GM12864 (cell line): Measurements from ENCODE around the gene RCOR1.

Experiments
- DNase-seq: peaks from one replicate; pipeline ENCODE4 v3.0.0-alpha.2; 2011; ENCODE audit warnings: low read depth
- H3K4me3 ChIP-seq: 2 replicates; pipeline ENCODE4 v1.5.1; 2011; ENCODE audit warnings: mild to moderate bottlenecking, low read depth, low read length, control low read depth
- TF ChIP-seq, protein P1 (sequence below): IDR thresholded peaks from 2 replicates; pipeline ENCODE4 v1.5.1; 2011; ENCODE audit warnings: low read depth, mild to moderate bottlenecking, moderate library complexity, low read length, control low read depth, inconsistent platforms; ENCODE audit errors: missing control alignments

Gene RCOR1

DNA sequence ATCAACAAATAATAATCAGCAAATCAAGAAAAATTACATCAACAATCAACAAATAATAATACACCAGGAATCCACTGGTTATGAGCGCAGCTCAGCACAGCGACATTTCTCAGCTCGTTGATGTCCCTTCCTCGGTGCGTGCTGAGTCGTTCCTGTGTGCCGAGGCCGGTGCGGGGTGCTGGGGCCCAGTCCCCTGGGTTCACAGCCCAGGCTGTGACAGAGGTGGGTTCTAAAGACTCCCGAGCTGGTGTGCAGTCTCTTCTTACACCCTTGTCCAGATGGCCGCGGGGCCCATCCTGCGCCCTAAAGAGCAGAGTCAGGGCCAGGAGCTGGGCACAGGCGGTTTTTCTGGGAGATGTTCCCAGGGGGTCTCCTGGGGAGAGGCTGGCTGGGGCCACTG is 157.9 kb downstream of the RCOR1 start:
- TF ChIP-seq, protein P1, sequence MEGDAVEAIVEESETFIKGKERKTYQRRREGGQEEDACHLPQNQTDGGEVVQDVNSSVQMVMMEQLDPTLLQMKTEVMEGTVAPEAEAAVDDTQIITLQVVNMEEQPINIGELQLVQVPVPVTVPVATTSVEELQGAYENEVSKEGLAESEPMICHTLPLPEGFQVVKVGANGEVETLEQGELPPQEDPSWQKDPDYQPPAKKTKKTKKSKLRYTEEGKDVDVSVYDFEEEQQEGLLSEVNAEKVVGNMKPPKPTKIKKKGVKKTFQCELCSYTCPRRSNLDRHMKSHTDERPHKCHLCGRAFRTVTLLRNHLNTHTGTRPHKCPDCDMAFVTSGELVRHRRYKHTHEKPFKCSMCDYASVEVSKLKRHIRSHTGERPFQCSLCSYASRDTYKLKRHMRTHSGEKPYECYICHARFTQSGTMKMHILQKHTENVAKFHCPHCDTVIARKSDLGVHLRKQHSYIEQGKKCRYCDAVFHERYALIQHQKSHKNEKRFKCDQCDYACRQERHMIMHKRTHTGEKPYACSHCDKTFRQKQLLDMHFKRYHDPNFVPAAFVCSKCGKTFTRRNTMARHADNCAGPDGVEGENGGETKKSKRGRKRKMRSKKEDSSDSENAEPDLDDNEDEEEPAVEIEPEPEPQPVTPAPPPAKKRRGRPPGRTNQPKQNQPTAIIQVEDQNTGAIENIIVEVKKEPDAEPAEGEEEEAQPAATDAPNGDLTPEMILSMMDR: no peak

DNA sequence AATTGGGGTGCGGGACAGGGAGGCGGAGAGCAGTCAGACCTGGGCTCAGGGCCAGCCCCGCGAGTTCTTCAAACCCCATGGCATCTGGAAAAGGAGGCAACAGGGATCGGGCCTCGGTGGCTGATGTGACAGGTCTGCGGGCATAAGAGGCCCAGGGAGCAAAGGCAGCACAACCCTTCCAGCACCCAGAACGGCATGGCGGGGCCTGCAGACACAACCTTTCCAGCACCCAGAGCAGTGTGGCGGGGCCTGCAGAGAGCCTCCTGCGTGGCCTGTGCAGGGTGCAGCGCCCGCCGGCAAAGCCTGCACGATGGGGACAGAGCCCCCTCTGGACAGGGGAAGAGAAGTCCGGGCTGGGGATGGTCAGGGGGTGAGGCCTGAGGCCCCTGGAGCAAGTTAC is 158.6 kb downstream of the RCOR1 start:
- TF ChIP-seq, protein P1: no peak
- no peak for DNase-seq
- H3K4me3 ChIP-seq: no peak overlapping the region

More for the DNA sequence above, 157.9 kb downstream of the RCOR1 start:
- no peak overlapping the region for H3K4me3 ChIP-seq
- no peak for DNase-seq

DNA sequence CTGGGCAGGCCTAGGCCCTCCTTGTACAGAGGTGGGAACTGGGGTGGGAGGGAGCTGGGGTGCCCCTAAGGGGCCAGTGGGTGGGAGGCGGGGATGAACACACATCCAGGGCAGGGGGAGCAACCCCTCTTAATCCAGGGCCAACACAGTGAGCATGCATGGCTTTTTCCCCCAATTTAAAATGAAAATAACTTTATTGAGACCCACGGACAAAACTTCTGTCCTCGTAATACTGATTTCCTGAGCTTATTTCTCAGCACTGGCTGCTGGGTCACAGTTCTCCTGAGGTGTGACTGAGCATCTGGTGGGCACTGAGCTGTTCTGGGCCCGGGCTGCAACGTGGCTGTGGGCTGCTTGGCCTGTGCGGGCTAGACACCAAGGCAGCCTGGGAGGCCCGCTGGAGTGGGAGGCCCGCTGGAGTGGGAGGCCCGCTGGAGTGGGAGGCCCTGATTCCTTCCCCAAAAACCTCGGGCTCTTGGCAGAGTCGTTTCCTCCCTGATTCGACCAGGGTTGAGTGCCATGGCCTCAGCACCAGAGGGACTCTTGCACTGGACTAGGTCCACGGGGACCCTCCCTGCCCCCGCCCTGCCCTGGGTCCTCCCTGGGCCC is 159.9 kb downstream of the RCOR1 start:
- DNase-seq: no peak
- TF ChIP-seq, protein P1: no peak
- no peak overlapping the region for H3K4me3 ChIP-seq

DNA sequence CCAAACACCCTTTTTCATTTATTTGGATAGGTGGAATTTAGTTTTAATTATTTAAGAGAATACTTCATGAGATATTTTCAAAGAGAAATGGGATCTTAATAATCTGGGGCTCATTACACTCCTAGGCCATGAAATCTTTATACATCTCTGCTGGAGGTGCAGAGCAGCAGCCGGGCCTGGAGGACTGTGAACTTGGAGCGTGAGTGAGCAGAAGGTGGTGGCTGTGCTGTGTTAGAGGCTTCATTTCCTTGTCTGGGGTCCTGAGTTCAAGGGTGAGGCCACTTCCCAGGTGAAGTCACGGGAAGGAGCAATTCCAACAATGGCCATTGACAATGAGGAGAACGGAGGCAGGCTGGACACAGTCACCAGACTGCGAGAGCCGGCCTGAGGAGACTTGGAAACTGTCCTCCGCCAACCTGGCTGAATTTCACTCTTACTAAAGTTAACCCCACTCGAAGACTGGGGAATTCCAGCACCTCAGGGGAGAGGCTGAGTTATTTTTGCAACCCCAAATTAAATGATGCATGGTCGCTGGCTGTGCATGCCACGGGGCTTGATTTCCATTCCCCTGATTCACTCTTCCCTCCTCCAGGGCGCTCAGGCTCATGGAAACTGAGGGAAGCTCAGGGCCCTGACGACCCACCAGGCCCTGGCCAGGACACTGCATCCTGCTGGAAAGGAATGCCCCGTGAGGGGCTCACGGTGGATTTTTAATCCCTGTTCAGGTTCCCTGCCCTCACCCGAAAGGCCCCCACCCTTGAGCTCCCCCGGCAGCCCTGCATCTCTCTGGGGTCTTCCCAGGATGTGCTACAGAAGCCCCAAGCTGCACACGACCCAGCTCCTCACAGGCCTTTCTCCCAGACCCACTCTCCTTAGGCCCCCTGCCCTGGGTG is 162.2 kb downstream of the RCOR1 start:
- no peak overlapping the region for H3K4me3 ChIP-seq

DNA sequence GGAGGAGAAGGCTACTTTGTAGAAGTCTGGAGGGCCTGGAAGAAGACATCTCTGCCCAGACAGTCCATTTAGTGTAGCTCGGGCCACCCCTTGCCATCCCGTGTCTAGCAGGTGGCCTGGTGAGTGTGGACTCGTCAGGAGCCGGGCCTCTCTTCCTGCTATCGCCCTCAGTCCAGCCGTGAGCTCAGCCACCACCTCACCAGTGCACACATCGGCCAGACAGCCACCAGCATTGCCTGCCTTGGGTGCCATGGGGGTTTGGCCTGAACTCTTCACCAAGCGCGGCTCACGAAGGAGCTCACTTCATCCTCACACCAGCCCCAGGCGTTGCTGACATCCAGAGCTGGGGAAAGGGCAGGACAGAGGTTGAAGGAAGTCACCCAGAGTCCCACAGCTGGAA is 165.2 kb downstream of the RCOR1 start:
- TF ChIP-seq, protein P1: no peak
- H3K4me3 ChIP-seq: peak overlapping the region; percentile 20
- DNase-seq: no peak

More for the DNA sequence above, 162.2 kb downstream of the RCOR1 start:
- TF ChIP-seq, protein P1: no peak
- no peak for DNase-seq

DNA sequence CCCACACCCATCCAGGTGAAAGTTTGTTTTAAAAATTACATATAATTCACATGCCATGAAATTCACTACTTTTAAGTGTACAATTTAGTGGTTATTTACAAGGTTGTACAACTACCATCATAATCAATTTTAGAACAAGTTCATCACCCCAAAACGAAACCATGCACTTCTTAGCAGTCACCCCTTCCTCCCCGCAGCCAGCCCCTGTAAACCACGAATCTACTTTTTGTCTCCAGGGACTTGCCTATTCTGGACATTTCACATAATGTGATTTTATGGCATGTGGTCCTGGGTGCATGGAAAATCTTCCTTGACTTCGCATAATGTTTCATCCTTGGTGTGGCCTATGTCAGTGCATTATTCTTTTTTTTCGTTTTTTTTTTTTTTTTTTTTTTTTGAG is 165.6 kb downstream of the RCOR1 start:
- DNase-seq: no peak
- peak overlapping the region; percentile 20; the same call in 1 of the 2 replicates for H3K4me3 ChIP-seq
- TF ChIP-seq, protein P1: no peak
